NCI-H2081 treated with DMSO at 0.1 percent for 48 hours (cell line): Measurements from ENCODE around the gene CXCL9.
"Not testable (repeated sequence)": the region's sequence is repeated elsewhere in the genome, so short reads cannot be mapped to it uniquely, and the experiment has no call there.

ENCODE experiments used
- DNase-seq: peaks from one replicate; lab custom pipeline; 2025; lab: John Stamatoyannopoulos, UW

CXCL9 gene

DNA sequence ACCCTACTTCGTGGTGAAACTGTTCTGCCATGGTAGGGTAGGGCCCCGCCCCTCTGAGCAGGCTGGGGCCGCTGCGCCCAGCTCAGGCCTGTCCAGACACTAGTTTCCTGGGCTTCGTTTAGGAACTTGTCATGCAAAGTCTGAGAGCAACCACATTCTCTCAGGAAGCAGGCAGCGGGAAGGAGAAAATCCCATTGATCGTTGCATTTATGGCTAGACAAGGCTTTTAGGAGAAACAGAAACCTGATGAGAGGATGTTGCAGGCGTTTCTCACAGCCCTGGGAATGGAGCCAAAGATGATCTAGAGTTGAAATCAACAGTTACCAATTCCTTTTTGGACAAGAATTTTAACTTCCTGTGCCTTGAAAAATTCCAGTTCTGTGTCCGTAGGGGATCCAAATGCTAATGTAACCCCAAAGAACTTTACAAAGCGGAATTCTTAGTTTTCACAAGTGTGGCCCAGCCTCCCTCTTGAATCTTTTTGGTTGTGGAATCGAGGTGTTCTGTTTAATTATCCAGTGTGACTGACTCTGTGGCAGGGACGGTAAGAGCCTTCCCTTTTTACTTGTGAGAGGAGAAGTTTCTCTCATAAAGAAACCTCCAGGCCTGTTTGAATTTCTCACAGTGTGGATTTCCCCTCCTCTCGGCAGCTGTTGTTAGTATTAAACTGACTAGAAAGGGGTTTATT is 4.5 kb upstream of the CXCL9 start:
- DNase-seq: no peak

DNA sequence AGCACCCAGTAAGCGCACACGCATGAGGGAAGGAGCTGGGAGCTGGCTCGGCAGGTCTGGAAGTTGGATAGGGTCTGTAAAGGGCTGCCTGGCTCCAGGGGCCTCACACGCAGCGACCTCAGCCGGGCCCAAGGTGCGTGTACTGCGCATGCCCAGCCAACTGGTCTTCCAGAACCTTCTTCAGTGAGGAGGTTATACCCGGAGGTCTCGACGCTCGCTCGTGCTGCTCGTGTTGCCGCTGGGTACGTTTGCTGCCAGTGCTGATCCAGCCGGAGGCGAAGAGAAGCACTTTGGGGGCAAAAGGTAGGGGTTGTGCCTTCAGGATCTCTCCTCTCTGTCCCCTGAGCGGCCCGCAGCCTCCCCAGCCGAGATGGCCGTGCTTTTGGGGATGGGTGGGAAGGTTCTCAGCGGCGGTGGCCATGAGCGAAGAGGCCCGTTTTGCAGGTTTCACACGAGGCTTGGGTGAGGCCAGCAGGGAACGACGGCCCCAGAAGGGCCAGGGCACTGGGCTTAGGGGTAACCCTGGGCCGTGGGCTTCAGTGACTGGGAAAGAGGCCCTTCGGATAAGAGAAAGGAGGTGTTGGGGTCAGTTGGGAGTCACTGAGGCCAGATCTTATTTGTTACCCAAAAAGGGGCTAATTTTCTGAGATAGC is 3.8 kb upstream of the CXCL9 start:
- DNase-seq: no peak

DNA sequence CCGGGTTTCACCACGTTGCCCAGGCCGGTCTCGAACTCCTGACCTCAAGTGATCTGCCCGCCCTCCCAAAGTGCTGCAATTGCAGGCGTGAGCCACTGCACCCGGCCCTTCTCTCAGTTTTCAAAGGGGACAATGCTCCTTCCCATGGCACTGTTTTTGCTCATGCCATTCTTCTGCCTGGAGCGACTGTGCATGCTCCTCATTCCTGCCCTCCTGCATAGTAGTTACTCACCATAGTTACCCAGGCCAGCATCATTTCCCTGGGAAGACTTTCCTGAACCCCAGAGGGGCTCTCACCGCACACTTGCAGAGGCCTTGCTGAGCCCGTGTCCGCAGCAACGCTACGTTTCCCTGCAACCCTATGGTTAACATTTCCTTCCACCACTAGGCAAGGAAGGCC is 3.3 kb upstream of the CXCL9 start:
- no peak for DNase-seq

DNA sequence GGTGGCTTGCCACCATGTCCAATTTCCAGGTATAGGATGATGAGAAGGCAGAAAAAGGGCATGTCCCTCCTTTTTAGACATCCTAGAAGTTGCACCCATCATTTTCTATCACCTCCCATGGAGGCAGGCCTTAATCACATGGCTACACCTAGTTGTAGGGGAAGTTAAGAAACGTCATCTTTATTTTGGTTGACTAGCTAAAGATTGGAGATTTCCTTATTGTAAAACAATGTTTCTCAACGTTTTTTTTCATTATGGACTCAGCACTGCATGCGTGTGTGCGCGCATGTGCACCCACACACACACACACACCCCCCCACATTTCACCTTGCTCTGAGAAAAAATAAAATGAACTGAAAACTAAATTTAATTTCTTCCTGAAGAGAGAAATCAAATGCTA is 2.0 kb upstream of the CXCL9 start:
- no peak for DNase-seq

DNA sequence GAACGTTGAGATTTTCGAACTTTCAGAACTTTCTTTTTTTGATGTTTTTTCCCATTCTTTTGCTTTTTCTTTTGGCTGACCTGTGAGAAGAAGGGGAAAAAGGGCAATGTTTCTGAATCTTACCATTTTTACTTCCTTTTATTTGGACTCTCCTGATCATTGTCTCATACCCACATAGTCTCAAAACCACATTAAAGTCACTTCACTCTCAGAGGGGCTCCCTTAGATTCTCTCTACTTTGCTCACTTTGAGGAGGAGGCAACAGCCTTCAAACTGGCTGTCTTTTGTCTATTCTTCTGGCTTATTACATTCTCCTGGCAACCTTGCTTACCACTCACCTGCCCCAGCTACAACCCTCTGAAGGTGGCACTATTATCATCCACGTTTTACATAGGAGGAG is 3.7 kb downstream of the CXCL9 start:
- no peak for DNase-seq

DNA sequence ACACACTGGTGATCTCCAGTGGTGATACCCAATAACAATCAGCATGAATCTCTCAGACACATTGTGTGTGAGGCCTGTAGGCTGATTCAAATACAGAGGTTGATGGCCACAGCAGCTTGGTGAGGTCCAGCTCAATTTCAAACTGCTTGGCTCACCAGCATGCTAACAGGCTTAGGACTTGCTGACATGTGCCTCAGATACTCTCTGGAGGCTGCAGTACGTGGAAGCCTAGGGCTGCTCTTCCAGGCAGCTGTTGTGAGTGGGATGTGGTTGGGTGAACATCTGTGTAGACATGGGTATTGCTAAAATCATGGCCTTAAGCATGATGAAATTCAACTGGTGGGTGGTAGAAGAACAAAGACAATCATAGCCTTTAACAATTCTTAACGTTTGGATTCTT is 4.3 kb downstream of the CXCL9 start:
- DNase-seq: no peak

DNA sequence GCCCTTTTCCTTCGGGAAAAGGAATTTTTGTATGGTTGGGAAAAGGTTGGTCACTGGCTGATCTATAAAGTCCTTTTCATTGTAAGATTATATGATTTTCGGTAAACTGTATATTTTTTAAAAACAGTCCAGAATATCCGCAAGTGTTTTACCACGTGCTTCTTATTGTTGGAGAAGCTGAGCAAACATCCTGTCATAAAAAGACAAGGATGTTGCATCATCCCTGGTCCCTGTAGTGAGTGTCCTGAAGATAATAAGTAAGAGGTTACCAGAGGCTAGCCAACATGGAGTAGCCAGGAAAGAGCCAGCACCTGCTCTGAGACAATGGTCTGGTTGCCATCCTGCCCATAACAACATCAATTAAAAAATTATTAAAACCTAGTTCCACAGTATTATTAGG is 5.1 kb downstream of the CXCL9 start:
- DNase-seq: no peak

DNA sequence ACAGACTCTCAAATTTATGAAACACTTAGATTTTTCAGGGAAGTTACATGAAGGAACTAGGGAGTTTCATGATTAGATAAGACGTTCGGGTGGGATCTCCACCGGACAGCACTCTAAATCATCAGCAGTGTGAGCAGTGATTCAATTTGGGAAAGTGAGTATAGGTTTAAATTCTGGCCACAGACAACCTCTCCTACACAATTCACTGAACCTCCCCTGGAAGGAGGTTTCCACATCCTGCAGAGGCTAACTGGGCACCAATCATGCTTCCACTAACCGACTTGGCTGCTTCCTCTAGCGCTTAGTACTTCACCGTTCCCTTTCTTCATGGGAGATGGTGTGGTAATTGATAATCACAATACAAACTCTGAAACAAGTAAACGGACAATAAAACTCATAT is 5.6 kb downstream of the CXCL9 start:
- no peak for DNase-seq

DNA sequence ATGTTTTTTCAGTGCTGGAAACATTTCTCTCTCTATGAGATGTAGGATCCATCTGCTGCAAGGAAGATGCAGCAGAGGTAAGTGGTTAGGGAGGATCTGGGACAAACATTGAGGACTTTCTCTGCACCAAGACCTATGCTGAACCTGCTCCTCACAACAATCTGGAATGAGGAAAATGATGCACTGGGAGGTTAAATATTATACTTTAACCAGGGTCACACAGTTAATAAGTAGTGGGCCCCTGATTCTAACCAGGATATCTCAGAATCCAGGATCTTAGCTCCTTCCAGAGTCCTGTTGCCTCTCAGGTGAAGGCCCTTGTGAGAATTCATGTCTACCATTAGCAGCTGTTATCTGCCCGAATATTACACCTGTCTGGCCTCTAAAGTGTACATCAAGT is 7.0 kb downstream of the CXCL9 start:
- DNase-seq: no peak

DNA sequence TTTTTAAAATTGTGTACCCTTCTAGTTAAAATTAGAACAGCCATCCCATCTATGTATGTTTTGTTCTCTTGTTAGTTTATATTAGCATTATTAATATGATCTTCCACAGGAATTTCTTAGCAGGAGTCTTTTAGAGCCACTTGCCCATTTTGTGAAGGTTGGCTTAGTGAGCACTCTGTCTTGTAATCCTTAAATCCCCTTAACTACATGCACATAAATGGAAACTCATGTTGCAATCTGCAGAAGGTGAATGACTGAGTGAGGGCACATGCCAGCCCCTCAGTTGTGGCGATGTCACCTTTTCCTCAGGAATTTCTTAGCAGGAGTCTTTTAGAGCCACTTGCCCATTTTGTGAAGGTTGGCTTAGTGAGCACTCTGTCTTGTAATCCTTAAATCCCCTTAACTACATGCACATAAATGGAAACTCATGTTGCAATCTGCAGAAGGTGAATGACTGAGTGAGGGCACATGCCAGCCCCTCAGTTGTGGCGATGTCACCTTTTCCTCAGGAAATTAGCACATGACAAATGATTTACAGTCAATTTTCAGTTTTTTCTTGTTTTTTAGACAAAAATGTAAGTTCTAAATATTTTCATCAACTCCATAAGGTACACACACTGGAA is 8.7 kb downstream of the CXCL9 start:
- DNase-seq: not testable (repeated sequence)

DNA sequence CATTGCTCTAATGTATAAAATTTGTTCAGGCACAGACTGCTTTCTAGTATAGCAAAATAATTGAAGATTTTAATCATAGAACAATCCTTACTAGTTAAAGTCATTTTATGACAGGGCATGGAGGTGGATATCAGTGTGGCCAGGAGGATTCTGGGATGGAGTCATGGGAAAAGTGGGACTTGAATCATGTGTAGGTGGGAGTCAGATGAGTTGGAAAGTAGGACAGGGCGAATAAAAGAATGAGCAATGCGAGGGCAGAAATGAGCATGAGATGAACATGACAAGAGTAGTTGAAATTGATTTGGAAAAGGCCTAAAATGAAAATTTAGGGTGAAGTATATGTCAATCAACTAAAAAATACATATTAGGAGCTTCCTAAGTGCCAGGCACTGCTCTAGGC is 9.4 kb downstream of the CXCL9 start:
- DNase-seq: no peak

DNA sequence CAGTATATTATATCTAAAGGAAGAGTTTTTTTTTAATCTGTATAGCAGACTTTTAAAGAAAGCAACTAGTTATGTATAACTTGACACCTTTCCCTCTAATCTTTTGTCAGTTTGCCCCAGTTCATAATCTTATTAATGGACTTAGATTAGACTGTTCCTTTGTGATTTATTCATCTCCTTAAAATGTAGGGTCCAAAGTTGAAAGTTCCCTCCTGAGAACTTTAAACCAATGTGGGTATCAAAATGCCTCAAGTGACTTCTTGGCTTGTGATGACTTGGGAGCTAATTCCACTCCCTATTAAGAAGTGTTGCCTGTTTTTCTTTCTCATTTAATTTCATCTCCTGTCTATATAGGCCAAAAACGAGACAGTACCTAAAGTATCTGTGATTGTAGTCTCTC is 10.2 kb downstream of the CXCL9 start:
- DNase-seq: no peak

DNA sequence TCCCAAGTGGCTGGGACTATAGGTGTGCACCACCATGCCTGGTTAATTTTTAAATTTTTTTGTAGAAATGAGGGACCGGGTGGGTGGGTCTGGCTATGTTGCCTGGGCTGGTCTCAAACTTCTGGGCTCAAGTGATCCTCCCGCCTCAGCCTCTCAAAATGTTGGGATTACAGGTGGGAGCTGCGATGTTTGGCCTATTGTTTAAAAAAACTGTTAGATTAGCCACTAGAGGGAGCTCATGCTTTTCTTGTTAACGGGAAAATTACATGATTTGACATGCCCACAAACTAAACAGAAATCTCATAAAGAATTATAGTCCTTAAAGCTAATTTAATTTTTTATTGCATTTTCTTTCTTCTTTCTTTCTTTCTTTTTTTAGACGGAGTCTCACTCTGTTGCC is 11.6 kb downstream of the CXCL9 start:
- DNase-seq: no peak

DNA sequence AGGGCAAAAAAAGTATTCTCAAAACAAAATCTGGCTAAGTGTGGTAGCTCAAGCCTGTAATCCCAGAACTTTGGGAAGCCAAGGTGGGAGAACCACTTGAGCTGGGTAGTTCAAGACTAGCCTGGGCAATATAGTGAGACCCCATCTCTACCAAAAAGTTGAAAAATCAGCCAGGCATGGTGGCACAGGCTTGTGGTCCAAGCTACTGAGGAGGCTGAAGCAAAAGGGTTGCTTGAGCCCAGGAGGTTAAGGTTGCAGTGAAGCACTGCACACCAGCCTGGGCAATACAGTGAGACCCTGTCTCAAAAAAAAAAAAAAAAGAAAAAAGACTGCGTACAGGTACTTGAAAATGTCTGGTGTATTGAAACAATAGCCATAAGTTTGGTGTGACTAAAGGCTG is 14.8 kb downstream of the CXCL9 start:
- DNase-seq: no peak

DNA sequence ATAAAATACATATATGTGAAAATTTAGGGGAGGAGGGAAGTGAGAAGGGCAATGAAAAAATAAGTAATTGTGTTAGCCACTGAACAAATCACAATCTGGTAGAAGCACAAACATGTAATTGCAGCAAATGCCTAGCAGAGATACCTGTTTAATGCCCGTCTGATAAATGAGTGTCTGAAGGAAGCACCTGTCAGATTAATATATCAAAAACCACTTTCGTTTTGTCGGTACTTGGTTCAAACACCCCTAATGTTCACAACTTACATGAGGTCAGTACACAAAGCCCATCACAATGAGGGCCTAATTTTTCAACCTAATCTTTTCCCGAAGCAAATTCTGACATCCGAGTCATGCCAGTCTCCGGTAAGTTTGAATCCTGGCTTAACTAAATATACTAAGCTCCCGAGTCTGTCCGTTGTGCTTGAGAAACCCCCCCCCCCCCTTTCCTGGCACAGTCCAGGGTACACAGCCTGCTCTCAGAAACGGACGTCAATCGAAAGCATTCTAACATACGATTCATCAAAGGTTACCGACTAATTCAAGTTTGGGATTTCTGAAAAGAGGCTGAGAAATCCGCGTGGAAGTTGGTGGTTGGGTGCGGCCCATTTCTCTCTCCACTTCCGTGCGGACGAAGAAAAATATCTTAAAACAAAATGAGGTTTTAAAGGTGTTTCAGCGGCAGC is 17.3 kb downstream of the CXCL9 start:
- no peak for DNase-seq

DNA sequence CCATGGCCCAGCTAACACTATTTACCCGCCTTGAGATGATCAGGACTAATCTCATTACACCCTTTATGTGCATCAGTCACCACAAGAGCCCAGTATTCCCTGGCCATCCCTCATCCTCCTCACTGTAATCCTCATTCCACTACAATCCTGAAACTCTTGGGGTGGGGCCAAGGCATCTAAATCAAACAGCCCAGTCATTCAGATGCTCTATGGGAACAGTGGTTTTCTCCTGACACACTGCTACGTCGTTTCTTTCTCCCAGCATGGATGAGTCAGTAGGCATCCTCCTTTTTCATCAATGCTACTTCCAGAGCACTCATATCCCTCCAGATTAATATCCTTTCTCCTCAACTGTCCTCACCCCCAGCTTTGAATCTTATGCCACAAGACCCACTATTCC is 22.2 kb downstream of the CXCL9 start:
- DNase-seq: no peak

DNA sequence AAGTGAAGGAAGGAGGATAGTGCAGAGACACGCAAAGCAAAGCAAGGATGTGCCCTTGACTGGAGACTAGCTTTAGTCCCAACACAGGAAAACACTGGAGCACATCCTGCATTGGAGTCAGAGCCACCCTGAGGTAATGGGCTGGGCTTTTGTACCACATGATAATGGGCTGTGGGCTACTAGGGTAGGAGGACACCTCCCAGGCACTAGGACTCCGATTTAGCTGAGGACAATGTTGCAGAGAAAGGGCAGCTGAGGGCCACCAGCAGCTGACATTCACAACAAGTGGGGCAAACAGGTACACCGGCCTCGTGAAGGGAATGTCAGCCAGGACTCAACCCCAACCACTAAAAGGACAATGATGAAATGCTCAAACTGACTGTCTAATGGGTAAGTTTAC is 26.7 kb downstream of the CXCL9 start:
- no peak for DNase-seq

DNA sequence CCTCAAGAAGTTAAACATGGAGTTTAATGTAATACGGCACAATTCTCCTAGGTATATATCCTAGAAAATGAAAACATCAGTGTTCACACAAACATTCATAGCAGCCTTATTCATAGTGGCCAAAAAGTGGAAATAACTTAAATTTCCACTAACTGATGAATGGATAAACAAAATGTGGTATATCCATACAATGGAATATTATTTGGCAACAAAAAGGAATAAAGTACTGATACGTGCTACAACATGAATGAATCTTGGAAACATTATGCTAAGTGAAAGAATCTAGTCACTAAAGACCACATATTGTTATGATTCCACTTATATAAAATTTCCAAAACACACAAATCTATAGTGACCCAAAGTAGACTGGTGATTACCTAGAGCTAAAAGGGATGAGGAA is 31.1 kb downstream of the CXCL9 start:
- DNase-seq: no peak

DNA sequence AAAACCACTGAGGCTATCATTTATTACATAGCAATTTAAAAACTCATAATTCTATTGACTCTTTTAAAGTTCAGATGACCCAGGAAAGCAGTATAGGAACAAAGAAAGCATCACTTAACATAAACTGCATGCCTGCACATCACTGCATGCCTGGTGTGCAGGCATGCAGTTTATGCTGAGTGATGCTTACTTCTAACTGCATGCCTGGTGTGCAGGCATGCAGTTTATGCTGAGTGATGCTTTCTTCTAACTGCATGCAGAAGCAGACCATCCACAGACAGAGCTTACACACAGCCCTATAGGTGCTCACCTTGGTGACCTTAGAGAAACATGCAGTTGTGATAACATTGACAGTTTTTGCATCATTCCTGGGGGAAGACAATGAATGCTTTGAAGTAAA is 33.5 kb downstream of the CXCL9 start:
- DNase-seq: no peak

DNA sequence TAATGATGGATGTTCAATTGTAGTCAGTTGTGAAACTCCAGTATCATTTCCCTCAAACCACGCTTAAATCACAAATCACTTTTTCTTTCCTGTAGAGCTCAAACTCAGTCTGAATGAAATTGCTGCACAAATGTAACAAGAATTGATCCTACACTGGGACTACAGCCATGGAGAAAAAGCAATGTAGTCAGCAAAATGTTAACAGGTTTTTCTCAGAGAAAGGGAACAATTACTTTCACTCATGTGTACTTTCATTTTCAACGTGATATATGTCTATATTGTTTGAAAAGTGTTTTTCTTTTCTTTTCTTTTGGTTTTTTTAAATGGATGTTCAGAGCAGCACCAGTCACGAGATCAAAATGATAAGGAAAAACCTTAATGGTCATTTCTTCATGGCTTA is 39.2 kb downstream of the CXCL9 start:
- no peak for DNase-seq

DNA sequence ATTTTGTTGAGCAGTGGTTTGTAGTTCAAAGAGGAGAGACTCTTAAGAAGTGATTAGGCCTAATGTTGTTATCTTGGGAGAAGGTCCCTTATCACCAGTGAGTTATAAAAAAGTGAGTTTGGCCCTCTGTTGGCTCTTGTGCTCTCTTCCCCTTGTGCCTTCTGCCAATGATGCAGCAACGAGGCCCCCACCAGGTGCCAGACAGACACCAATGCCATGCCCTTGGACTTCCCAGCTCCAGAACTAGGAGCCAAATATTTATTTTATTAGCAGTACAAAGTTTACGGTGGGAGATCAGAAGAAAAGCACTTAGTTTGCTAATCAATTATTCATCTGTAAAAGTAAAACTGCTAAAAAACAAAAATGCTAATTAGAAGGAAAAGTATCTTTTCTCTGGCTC is 43.8 kb downstream of the CXCL9 start:
- DNase-seq: no peak

DNA sequence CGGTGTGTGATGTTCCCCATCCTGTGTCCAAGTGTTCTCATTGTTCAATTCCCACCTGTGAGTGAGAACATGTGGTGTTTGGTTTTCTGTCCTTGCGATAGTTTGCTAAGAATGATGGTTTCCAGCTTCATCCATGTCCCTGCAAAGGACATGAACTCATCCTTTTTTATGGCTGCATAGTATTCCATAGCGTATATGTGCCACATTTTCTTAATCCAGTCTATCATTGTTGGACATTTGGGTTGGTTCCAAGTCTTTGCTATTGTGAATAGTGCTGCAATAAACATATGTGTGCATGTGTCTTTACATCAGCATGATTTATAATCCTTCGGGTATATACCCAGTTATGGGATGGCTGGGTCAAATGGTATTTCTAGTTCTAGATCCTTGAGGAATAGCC is 45.2 kb downstream of the CXCL9 start:
- DNase-seq: not testable (repeated sequence)

DNA sequence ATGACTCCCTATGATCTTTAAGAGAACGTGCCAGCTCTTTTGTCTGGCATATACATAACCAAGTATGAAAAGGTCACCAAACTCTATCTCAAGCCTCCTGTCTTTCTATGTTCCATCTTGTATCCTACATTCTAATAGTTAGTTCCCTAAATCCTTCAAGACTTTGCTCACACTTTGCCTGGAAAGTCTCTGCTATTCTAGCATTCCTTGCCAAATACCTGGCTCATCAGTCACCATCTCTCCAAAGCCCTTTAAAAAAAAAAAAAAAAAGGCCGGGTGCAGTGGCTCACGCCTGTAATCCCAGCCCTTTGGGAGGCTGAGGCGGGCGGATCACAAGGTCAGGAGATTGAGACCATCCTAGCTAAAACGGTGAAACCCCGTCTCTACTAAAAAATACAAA is 48.8 kb downstream of the CXCL9 start:
- not testable (repeated sequence) for DNase-seq
